Activated CD8-positive, alpha-beta memory T cell treated with anti-CD3 and anti-CD28 coated beads for 48 hours (primary cell): Measurements from ENCODE around the gene RNU6-7.

Experiments used
- DNase-seq, 3 experiments: peaks; one replicate each; pipeline ENCODE4 v3.0.0-alpha.2; 2020; ENCODE audit warnings: low read depth in 2 of 3, low spot score in 2 of 3

RNU6-7 gene

DNA sequence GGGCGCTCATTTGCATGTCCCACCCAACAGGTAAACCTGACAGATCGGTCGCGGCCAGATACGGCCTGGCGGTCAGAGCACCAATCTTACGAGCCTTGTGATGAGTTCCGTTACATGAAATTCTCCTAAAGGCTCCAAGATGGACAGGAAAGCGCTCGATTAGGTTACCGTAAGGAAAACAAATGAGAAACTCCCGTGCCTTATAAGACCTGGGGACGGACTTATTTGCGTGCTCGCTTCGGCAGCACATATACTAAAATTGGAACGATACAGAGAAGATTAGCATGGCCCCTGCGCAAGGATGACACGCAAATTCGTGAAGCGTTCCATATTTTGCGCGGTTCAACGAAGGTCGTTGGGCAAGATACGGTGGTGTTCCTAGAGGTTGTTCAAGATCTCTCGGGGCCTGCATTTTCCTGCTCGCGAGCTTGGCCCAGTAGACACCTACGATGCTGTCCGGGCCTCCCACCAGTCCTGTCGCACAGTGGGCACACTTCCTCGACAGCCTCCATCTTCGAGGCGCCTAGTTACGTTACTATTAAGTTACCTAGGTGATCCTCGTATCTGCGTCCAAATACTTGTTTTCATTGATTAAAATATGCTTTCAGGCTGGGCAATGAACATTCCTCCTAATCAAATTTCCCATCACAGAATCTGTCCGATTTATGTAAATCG, at the start of gene RNU6-7:
RNU6-7 (plus strand) TSS at position 230 of the 675 bp plus-strand sequence.
- DNase-seq: peak in 1 of 3 experiments; percentile 35

- DNase-seq: no peak
Measured at GRCh38 chr14:32166029-32166428, 35.8 kb upstream of the RNU6-7 start.

DNA sequence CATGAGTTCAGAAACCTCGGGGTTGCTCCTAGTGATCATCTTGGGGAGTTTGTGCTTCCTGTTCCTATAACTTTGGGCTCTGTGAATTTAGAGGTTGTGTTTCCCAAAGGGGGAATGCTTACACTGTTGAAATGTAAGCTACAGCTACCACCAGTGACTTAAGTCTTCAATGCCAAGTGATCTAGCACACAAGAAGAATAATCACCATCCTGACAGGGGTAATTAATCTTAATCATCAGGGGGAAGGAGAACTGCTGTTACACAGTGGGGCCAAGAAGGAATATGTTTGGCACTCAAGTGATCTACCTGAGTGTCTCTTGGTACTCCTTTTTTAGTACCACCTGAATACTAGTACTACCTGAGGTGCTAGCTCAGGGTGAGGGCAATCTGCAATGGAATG, 34.9 kb upstream of the RNU6-7 start:
- no peak for DNase-seq

GRCh38 chr14:32167907-32168306, 33.9 kb upstream of the RNU6-7 start:
- no peak for DNase-seq

DNA sequence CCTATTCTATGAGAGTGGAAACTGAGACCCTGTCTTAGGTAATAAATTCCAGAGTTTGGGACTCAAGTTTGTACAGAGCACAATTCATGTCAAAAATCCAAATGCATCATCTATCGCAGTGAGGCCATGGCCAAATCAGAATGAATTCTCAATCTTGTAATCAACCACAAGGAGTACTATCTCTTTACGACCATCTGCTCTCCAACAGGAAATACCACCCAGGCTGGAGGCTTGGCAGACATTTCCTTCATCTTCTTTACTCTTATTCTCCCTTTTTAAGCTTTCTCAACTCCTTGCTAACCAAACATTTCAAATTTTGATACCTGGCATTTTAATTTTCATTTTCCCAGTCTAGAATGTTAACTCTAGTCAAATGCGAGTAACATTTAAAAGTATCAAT, 32.7 kb upstream of the RNU6-7 start:
- no peak for DNase-seq

GRCh38 chr14:32171469-32171868, 30.4 kb upstream of the RNU6-7 start:
- DNase-seq: no peak

DNA sequence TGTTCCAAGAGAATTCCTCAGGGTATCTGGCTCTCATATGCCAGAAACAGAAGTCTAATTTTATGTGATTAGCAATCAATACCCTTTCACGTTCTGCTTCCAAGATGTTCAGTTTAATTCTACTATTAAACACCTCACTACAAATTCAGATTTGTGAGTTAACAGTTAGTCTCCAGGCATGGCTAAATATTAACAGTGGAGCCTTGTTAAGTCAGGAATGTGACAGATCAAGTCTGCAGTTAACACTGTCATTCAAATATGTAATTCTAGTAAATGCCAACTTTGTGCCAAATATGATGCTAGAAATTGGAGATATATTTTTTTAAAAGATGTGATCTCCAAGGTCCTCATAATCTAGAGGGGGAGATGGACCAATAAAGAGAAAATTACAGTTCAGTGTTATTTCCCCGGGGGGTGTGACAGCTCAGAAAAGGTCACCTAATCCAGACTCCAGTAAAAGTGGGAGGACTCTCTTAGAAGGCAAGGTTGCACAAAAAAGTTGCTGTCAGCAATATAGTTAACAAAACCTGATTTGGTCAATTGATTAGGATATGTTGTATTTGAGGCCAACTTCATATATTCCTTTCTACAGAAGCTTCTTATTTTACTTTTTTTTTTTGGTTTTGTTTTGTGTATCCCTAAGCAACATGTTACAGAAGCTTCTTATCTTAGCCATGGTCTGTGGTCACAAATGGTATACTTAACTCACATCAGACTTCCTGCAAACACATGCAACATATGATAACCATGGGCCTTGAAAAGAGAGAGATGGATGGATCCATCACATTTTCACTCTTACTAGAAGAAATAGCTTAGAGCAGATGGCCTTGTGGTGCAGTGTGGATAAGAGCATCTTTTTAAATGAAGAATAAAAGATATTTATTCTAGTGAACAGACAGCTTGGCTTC, 18.4 kb upstream of the RNU6-7 start:
- no peak for DNase-seq

DNA sequence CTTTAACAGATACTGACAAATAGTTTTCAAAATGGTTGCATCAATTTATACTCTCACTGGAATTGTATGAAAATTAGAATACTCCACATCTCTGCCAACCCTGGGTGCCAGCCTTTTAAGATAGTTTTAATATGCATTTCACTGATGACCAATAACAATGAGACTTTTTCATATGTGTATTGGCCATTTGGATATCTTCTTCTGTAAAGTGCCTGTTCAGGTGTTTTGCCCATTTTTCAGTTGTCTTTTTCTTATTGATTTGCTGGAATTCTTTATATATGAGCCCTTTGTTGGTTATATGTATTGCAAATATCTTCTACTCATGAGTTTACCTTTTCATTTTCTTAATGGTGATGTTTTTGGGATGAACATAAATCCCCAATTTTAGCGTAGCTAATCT, 16.7 kb upstream of the RNU6-7 start:
- DNase-seq: no peak

DNA sequence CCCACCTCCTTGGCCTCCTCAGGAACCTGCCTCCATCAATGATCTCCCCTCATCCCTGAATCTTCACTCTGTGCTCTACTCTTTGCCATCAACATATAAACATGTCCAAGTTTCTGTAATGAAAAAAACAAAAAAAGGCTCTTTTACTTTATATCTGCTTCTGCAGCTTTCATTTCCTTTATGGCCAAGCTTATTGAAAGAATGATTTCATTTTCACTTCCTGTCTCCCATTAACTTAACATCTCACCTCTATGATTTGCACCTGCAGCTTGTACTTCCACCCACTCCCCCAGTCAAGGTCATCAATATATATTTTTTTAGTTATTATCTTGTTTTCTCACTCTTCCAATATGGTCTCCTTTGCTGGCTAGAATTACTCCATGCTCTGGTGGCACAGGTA, 15.6 kb upstream of the RNU6-7 start:
- DNase-seq: no peak

DNA sequence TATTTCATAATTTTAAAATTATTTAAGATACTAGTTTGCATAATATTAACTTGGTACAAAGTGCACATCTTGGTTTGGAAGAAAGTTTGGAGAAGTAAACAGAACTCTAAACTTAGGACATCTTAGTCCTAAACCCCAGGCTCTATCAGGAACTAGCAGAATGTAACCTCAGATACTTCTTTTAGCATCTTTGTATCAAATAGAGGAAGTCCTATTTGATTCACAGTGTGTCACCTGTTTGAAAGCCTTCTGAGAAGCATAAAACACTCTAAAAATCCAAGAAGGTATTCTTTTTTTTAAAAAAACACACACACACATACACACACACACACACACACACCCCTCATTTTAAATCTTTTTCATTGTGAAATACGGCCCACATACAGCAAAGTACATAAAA, 12.0 kb upstream of the RNU6-7 start:
- DNase-seq: no peak

DNA sequence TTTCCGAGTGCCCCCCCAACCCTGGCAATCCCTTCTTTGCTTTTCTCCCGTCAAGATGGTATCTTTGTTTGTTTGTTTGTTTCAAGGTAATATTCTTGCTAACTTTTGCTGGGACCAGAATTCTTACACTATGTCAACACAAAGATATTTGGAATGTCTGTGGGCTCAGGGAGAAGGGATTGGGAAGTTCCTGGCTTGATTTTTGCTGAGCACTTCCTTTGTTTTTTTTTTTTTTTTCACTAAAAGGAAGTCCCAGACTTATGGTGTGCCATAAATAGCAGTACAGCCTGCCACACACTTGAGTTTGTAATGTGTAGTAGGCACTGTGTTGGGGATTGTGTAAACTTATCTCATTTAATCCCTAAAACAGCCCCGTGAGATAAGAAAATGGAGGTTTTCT, 11.2 kb upstream of the RNU6-7 start:
- DNase-seq: no peak

DNA sequence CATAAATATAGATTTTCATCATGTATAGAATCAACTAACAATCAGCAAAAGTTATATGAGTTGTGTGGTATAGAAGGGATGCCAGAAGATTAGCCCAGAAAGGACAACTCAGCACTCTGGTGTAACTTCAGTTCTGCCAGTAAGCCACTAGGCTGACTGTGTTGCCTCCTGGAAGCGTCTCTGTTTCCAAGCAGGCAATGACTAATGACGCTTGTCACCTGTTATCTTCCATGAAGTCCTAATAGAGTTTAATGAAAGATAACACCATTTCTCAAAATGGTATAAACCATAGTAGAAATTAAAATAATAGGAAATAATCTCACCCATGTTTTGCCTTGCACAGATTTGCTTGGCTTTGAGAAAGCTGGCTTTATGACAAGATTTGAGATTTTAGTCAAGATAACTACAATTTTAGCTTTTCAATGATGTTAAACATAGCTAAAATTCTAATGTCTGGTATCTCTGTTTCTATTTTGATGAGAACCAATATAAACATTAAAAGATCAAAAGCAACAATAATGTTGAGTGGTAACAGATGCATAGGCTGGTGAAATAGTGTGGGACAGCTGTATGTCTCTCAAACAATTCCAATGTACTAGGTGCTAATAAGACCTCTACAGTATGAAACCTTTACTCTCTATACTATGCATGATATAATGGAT, 9.0 kb upstream of the RNU6-7 start:
- DNase-seq: no peak

DNA sequence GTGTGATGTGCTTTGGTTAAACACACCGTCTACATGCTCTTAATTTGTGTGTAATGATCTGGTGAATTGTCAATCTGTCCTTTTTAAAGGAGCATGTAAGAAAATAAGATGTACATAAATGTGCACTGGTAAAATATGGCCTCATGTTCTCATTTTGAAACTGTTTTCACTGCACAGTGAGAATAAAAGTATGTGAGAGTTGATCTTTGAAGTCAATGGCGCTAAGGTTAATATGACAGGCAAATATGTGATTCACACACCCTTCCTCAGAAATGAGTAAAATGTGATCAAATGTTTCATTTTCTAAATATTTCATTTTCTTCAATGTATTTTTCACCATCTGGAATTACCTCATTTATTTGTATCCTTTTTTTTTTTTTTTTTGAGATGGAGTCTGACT, 8.3 kb upstream of the RNU6-7 start:
- no peak for DNase-seq

GRCh38 chr14:32195636-32196035, 6.2 kb upstream of the RNU6-7 start:
- DNase-seq: no peak

- DNase-seq: no peak
Measured at GRCh38 chr14:32197919-32198318, 3.9 kb upstream of the RNU6-7 start.

DNA sequence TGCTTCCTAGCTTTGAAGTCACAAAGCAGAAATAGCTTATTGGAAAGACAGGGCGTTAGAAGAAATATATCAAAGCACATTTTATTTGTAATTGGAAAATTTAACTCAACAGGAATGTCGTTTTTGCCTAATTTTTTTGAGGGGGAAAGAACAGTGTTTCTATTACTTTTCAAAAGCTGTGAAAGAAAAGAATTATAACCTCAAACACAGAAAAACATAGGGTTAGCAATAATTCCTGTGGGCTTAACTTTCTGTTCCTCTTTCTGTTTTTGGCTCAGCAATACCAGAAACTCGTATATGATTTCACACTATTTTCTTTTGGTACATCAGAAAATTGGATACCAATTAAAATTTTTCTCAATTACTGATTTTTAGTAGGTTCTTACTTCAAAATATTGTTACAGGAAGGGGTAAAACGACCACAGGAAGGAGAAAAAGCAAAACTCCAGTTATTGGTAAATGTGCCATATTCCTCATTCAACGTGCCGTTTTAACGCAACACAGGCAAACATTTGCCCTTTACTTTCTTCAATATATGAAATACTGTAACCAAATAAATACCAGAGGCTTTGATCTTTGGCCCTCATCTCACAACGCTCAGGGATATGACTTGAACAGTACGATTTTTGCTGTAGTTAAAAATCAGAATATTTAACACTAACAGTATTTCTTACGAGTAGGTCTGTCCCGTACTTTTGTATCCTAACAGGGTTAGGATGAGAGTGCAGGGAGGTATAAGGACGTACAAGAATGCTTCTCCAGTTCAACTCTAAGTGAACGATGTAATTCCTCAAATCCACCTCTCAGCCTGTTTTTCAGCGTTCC, 1.3 kb upstream of the RNU6-7 start:
- DNase-seq: no peak

- DNase-seq: peak; percentile 45 to 47 (median 47)
Measured at GRCh38 chr14:32201193-32201815, 541 bp upstream of the RNU6-7 start.

DNA sequence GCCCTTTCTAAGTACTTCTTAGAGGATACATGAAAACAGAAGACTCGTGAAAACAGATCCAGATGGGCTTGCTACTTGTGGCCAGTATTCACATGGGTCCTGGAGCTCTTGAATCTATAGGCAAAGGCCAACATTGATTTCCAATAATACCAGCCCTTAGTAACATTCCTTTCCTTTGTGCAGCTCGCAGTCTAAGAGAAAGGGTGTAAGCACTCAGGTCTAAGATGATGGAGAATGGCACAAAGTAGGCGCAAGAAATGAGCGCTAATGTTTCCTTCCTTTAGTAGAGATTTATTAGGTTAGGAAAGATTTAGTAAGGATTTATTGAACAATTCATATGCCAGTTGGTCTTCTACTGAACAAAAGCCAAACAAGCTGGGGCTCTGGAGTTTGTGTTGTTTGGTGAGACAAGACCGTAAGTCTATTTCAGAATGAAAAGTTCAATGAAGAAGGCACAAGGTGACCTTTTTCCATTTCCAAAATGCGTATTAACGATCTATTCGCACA, 699 bp downstream of the RNU6-7 start:
- DNase-seq: no peak

DNA sequence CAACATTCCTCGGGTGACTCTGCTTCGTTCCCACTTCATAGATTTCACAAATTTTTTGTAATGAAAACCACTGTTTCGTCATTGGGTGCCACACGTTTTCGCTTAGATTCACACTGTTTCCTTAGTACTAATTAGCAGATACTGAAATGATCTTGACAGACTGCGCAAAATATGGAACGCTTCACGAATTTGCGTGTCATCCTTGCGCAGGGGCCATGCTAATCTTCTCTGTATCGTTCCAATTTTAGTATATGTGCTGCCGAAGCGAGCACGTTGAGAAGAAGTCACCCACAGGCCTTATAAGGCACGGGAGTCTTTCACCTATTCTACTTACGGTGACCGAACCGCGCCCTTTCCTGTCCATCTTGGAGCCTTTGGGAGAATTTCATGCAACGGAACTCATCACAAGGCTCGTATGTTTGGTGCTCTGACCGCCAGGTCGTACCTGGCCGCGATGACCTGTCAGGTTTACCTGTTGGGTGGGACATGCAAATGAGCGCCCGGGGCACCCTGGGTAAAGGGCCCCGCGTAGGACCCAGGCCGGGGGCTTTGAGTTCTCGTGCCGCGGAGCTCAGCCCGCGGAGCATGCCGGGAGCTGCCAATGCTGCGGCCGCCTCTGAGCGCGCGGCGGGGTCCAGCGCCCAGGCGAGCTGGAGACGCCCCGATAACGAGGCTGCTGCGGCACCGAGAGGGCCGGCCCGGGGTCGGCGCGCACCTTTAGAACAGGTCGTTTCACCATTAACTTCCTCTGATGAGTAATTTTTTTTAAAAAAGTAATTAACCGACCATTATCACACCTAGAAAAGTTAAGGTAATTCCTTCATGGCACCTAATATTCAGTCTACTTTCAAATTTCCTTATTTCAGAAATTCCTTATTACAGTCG, 1.4 kb downstream of the RNU6-7 start, which contains the start of gene RNU6-8:
RNU6-8 (minus strand) TSS at position 272 of the 885 bp plus-strand sequence.
- peak; percentile 57 to 83 (median 72) for DNase-seq
